ENCODE results near the gene VAV3. TPM values are rescaled to one million over a fixed set of nuclear protein-coding genes. Genes with fewer than 3 reads are reported as not detected.

Gene VAV3
- total and polyA plus RNA-seq, 2 donors (not counting 1 experiment from before 2014, with no cell fraction given): not detected

DNA sequence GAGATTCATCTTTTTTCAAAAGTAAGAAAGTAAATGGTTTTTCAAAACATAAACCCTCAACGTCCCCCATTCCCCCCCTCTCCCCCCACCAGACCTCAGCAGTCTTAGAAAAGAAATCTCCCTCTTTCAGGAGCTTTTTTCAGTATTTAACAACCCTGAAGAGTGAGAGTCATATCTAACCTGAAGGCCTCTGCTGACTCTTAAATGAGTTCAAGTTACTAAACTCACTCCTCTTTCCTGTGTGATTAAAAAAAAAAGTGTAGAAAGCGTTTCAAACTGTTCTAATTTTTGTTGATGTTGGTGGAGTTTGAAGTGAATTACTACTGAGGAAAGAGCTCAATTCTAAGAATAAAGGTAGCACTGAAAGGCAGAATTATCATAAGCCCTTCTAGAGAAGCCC, 93.7 kb downstream of the VAV3 start:
- H3K9me3 ChIP-seq (ENCODE audit: control insufficient read depth, insufficient read depth, low read depth, low read length): no peaks in the 10 kb centered on the region
- H3K27ac ChIP-seq (ENCODE audit: insufficient read depth, low read length): no peak overlapping the region
- no peaks in the 10 kb centered on the region for H3K79me2 ChIP-seq (ENCODE audit: control insufficient read depth, insufficient read depth, low read length)
- no peak for TF ChIP-seq EZH2 (IDR thresholded peaks at IDR 0.05; ENCODE audit: low read length, missing control alignments)
- TF ChIP-seq, protein P1, sequence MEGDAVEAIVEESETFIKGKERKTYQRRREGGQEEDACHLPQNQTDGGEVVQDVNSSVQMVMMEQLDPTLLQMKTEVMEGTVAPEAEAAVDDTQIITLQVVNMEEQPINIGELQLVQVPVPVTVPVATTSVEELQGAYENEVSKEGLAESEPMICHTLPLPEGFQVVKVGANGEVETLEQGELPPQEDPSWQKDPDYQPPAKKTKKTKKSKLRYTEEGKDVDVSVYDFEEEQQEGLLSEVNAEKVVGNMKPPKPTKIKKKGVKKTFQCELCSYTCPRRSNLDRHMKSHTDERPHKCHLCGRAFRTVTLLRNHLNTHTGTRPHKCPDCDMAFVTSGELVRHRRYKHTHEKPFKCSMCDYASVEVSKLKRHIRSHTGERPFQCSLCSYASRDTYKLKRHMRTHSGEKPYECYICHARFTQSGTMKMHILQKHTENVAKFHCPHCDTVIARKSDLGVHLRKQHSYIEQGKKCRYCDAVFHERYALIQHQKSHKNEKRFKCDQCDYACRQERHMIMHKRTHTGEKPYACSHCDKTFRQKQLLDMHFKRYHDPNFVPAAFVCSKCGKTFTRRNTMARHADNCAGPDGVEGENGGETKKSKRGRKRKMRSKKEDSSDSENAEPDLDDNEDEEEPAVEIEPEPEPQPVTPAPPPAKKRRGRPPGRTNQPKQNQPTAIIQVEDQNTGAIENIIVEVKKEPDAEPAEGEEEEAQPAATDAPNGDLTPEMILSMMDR (conservative IDR thresholded peaks at IDR 0.05 in 1 of 2, IDR thresholded peaks at IDR 0.05 in 1 of 2; ENCODE audit: low read depth in 1 of 2, low read length in 2 of 2): no peak
- no peak overlapping the region for H3K9ac ChIP-seq (ENCODE audit: insufficient read depth, low read length)
- H3K36me3 ChIP-seq (ENCODE audit: control insufficient read depth, insufficient read depth, low read length): no peaks in the 10 kb centered on the region
- H3K4me3 ChIP-seq (replicated peaks in 1 of 4; ENCODE audit: control extremely low read depth in 1 of 4, insufficient read depth in 1 of 4, low read depth in 3 of 4, low read length in 4 of 4): no peak overlapping the region
- no peak overlapping the region for H2AFZ ChIP-seq (ENCODE audit: low read length)
- DNase-seq (ENCODE audit: low read depth in 2 of 2): no peak
- no peaks in the 10 kb centered on the region for H4K20me1 ChIP-seq (ENCODE audit: control insufficient read depth, extremely low read depth, insufficient read depth, low read length)
- H3K27me3 ChIP-seq (ENCODE audit: control insufficient read depth, insufficient read depth, low read length): peaks cover 3% of the 10 kb centered on the region
- H3K4me1 ChIP-seq (ENCODE audit: control insufficient read depth, extremely low read depth, insufficient read depth, low read length): no peaks in the 10 kb centered on the region
- H3K4me2 ChIP-seq (ENCODE audit: extremely low read depth, insufficient read depth, low read length): no peak overlapping the region

DNA sequence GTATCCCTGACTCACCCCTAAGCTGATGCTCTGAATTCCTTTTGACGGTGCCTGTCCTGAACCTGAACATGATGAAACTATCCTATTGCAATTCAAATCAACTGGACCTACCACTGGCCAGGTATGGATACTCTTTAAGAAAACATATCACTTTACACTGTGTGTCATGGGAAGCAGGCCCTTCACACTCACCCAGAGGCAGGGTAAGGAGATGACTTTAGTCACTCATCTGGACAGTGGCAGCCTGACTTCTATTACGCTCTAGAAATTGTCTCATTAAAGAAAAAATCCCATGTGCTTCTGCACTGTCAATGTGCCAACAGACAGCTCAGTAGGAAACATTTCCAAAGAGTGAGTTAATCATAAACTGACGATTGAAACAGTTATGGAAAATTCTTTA, 94.3 kb downstream of the VAV3 start:
- peak; percentile 8 to 29 for DNase-seq (ENCODE audit: low read depth in 2 of 2)
- H3K4me3 ChIP-seq (replicated peaks in 1 of 4; ENCODE audit: control extremely low read depth in 1 of 4, insufficient read depth in 1 of 4, low read depth in 3 of 4, low read length in 4 of 4): no peak overlapping the region
- no peaks in the 10 kb centered on the region for H3K9me3 ChIP-seq (ENCODE audit: control insufficient read depth, insufficient read depth, low read depth, low read length)
- H3K4me2 ChIP-seq (ENCODE audit: extremely low read depth, insufficient read depth, low read length): no peak overlapping the region
- H3K36me3 ChIP-seq (ENCODE audit: control insufficient read depth, insufficient read depth, low read length): no peaks in the 10 kb centered on the region
- no peak overlapping the region for H3K9ac ChIP-seq (ENCODE audit: insufficient read depth, low read length)
- no peaks in the 10 kb centered on the region for H3K4me1 ChIP-seq (ENCODE audit: control insufficient read depth, extremely low read depth, insufficient read depth, low read length)
- H2AFZ ChIP-seq (ENCODE audit: low read length): no peak overlapping the region
- no peaks in the 10 kb centered on the region for H3K79me2 ChIP-seq (ENCODE audit: control insufficient read depth, insufficient read depth, low read length)
- peaks cover 5% of the 10 kb centered on the region for H3K27me3 ChIP-seq (ENCODE audit: control insufficient read depth, insufficient read depth, low read length)
- H3K27ac ChIP-seq (ENCODE audit: insufficient read depth, low read length): no peak overlapping the region
- H4K20me1 ChIP-seq (ENCODE audit: control insufficient read depth, extremely low read depth, insufficient read depth, low read length): no peaks in the 10 kb centered on the region
- TF ChIP-seq EZH2 (IDR thresholded peaks at IDR 0.05; ENCODE audit: low read length, missing control alignments): no peak
- TF ChIP-seq, protein P1 (conservative IDR thresholded peaks at IDR 0.05 in 1 of 2, IDR thresholded peaks at IDR 0.05 in 1 of 2; ENCODE audit: low read depth in 1 of 2, low read length in 2 of 2): no peak

DNA sequence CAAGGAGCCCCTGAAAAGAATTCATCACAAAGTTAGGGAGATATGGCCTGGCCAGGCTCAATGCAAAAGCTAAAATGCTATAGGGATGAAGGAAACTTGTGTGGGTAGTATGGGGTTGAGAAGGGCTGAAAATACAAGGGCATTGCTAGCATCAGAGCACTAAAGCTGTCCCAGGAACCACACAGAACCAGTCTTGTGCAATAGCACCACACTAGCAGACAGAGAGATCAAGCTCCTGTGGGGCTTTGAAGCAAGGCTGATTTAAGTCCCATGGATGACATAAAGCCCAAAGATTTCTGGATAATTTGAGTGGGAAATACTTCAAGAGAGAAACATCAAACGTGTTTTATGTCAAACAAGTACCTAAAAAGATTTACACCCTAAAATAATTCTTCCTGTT, 97.1 kb downstream of the VAV3 start:
- H4K20me1 ChIP-seq (ENCODE audit: control insufficient read depth, extremely low read depth, insufficient read depth, low read length): no peaks in the 10 kb centered on the region
- H3K4me1 ChIP-seq (ENCODE audit: control insufficient read depth, extremely low read depth, insufficient read depth, low read length): no peaks in the 10 kb centered on the region
- H3K9ac ChIP-seq (ENCODE audit: insufficient read depth, low read length): no peak overlapping the region
- DNase-seq (ENCODE audit: low read depth in 2 of 2): no peak
- H3K27ac ChIP-seq (ENCODE audit: insufficient read depth, low read length): no peak overlapping the region
- no peak overlapping the region for H3K4me2 ChIP-seq (ENCODE audit: extremely low read depth, insufficient read depth, low read length)
- H2AFZ ChIP-seq (ENCODE audit: low read length): no peak overlapping the region
- no peaks in the 10 kb centered on the region for H3K79me2 ChIP-seq (ENCODE audit: control insufficient read depth, insufficient read depth, low read length)
- H3K4me3 ChIP-seq (replicated peaks in 1 of 4; ENCODE audit: control extremely low read depth in 1 of 4, insufficient read depth in 1 of 4, low read depth in 3 of 4, low read length in 4 of 4): no peak overlapping the region
- peaks cover 7% of the 10 kb centered on the region for H3K27me3 ChIP-seq (ENCODE audit: control insufficient read depth, insufficient read depth, low read length)
- no peaks in the 10 kb centered on the region for H3K36me3 ChIP-seq (ENCODE audit: control insufficient read depth, insufficient read depth, low read length)
- no peaks in the 10 kb centered on the region for H3K9me3 ChIP-seq (ENCODE audit: control insufficient read depth, insufficient read depth, low read depth, low read length)
- TF ChIP-seq EZH2 (IDR thresholded peaks at IDR 0.05; ENCODE audit: low read length, missing control alignments): no peak
- TF ChIP-seq, protein P1 (conservative IDR thresholded peaks at IDR 0.05 in 1 of 2, IDR thresholded peaks at IDR 0.05 in 1 of 2; ENCODE audit: low read depth in 1 of 2, low read length in 2 of 2): no peak

Measured in fibroblast of lung (primary cell).